H1 (cell line): ENCODE data around the gene PTPRF. TPM values are rescaled to one million over a fixed set of nuclear protein-coding genes. Genes with fewer than 3 reads are reported as not detected.

ENCODE experiments used
- CTCF ChIA-PET: fragments of 300-600 bp; sonication (Branson Sonifier 250); formaldehyde crosslinking; loops from one replicate; lab custom pipeline; 2021; ENCODE audit not compliant: partially characterized antibody; lab: Charles Lee
- POLR2A ChIA-PET: fragments of 300-600 bp; sonication (Branson Sonifier 250); formaldehyde crosslinking; loops from one replicate; lab custom pipeline; 2021; ENCODE audit warnings: inconsistent platforms; ENCODE audit not compliant: partially characterized antibody; lab: Charles Lee
- DNase-seq, 2 experiments: peaks; one replicate each; pipeline versions ENCODE4 v3.0.0 to v3.0.0-alpha.2; 2010 to 2022; ENCODE audit warnings: low spot score in 2 of 2, low read depth in 1 of 2, mixed read lengths in 1 of 2
- FAIRE-seq: peaks from 2 replicates; lab custom pipeline; 2011; peaks lifted over from hg19 to GRCh38; lab: Jason Lieb, UNC
- H2AFZ ChIP-seq: 2 replicates; pipeline ENCODE4 v1.8.1; 2012; ENCODE audit warnings: low read length, inconsistent platforms
- H2AK5ac ChIP-seq: 2 replicates; pipeline ENCODE4 v1.6.1; 2013; ENCODE audit warnings: low read depth, low read length
- H2BK120ac ChIP-seq: replicated peaks from 2 replicates; pipeline ENCODE3; 2013; ENCODE audit warnings: low read depth, low read length, inconsistent platforms
- H2BK12ac ChIP-seq: 2 replicates; pipeline ENCODE4 v1.6.1; 2013; ENCODE audit warnings: low read depth, low read length
- H2BK15ac ChIP-seq: 2 replicates; pipeline ENCODE4 v1.6.1; 2013; ENCODE audit warnings: low read length
- H2BK20ac ChIP-seq: 2 replicates; pipeline ENCODE4 v1.6.1; 2013; ENCODE audit warnings: low read length
- H2BK5ac ChIP-seq: 2 replicates; pipeline ENCODE4 v1.6.1; 2013; ENCODE audit warnings: low read depth, low read length
- H3K14ac ChIP-seq: 2 replicates; pipeline ENCODE4 v1.6.1; 2013; ENCODE audit warnings: inconsistent platforms; ENCODE audit not compliant: insufficient read length
- H3K18ac ChIP-seq: 2 replicates; pipeline ENCODE4 v1.6.1; 2013; ENCODE audit warnings: low read length; ENCODE audit errors: extremely low read depth
- H3K23ac ChIP-seq: 2 replicates; pipeline ENCODE4 v1.6.1; 2013; ENCODE audit warnings: inconsistent platforms; ENCODE audit not compliant: insufficient read length
- H3K23me2 ChIP-seq: 2 replicates; pipeline ENCODE4 v1.6.1; 2013; ENCODE audit warnings: low read depth, low read length
- H3K27ac ChIP-seq: 2 replicates; pipeline ENCODE4 v1.6.1; 2011; ENCODE audit warnings: low read depth, low read length, inconsistent platforms
- H3K27me3 ChIP-seq, 4 experiments: replicated peaks in 1 of 4; 1 replicate in 1 of 4; 2 replicates in 3 of 4; pipeline versions ENCODE4 v1.6.1 to v1.8.1; 2011 to 2013; ENCODE audit warnings: low read length in 3 of 4, mild to moderate bottlenecking in 3 of 4, inconsistent platforms in 2 of 4, mixed read lengths in 2 of 4, moderate library complexity in 1 of 4; ENCODE audit not compliant: control insufficient read depth in 3 of 4, insufficient read depth in 3 of 4; ENCODE audit errors: extremely low read depth in 1 of 4
- H3K36me3 ChIP-seq, 4 experiments: 2 replicates each; pipeline versions ENCODE4 v1.6.1 to v1.8.1; 2011 to 2013; ENCODE audit warnings: mild to moderate bottlenecking in 4 of 4, low read length in 3 of 4, moderate library complexity in 2 of 4, control low read depth in 1 of 4, inconsistent platforms in 1 of 4; ENCODE audit not compliant: insufficient read depth in 4 of 4, control insufficient read depth in 2 of 4
- H3K4ac ChIP-seq: replicated peaks from 2 replicates; pipeline ENCODE3; 2013; ENCODE audit warnings: low read length, low read depth, mixed read lengths, inconsistent platforms; ENCODE audit not compliant: insufficient read length
- H3K4me1 ChIP-seq, 4 experiments: replicated peaks in 1 of 4; 1 replicate in 1 of 4; 2 replicates in 3 of 4; pipeline versions ENCODE4 v1.6.1 to v1.8.1; 2011 to 2013; ENCODE audit warnings: low read length in 3 of 4, inconsistent platforms in 2 of 4, mixed read lengths in 1 of 4; ENCODE audit not compliant: insufficient read depth in 4 of 4, control insufficient read depth in 3 of 4
- H3K4me2 ChIP-seq, 2 experiments: 2 replicates each; pipeline versions ENCODE4 v1.6.1 to v1.8.1; 2011 to 2013; ENCODE audit warnings: low read depth in 2 of 2, low read length in 2 of 2, control low read depth in 1 of 2, inconsistent platforms in 1 of 2, mild to moderate bottlenecking in 1 of 2; ENCODE audit not compliant: insufficient read depth in 1 of 2
- H3K4me3 ChIP-seq, 4 experiments: fragments of 200-600, 300-600 bp in 1 of 4; sonication (generic), shearing (Covaris generic), sonication (Bioruptor Twin) in 1 of 4; 2 replicates each; pipeline versions ENCODE4 v1.5.1 to v1.8.1; 2011 to 2016; ENCODE audit warnings: low read length in 4 of 4, low read depth in 3 of 4, control low read depth in 2 of 4, inconsistent platforms in 2 of 4, mild to moderate bottlenecking in 2 of 4, mixed read lengths in 1 of 4, moderate library complexity in 1 of 4; ENCODE audit not compliant: insufficient read depth in 2 of 4; ENCODE audit errors: extremely low read depth in 1 of 4
- H3K56ac ChIP-seq: replicated peaks from 2 replicates; pipeline ENCODE3; 2013; ENCODE audit warnings: low read depth, mild to moderate bottlenecking, mixed read lengths, low read length, inconsistent platforms; ENCODE audit not compliant: insufficient read length
- H3K79me1 ChIP-seq: 2 replicates; pipeline ENCODE4 v1.6.1; 2013; ENCODE audit warnings: low read depth, low read length, control low read depth
- H3K79me2 ChIP-seq, 2 experiments: 2 replicates each; pipeline versions ENCODE4 v1.6.1 to v1.8.1; 2012 to 2013; ENCODE audit warnings: low read length in 2 of 2, mild to moderate bottlenecking in 2 of 2, inconsistent platforms in 1 of 2; ENCODE audit not compliant: insufficient read depth in 2 of 2, control insufficient read depth in 1 of 2
- H3K9ac ChIP-seq, 4 experiments: replicated peaks in 1 of 4; 1 replicate in 1 of 4; 2 replicates in 3 of 4; pipeline versions ENCODE4 v1.6.1 to v1.8.1; 2011 to 2013; ENCODE audit warnings: low read depth in 3 of 4, low read length in 3 of 4, control low read depth in 2 of 4, mild to moderate bottlenecking in 2 of 4, moderate library complexity in 2 of 4, inconsistent platforms in 1 of 4; ENCODE audit errors: extremely low read depth in 1 of 4
- H3K9me3 ChIP-seq, 2 experiments: 2 replicates each; pipeline versions ENCODE4 v1.6.1 to v1.8.1; 2012 to 2013; ENCODE audit warnings: mild to moderate bottlenecking in 2 of 2, moderate library complexity in 2 of 2, control low read depth in 1 of 2, inconsistent platforms in 1 of 2, low read depth in 1 of 2, low read length in 1 of 2, mixed read lengths in 1 of 2; ENCODE audit not compliant: insufficient read depth in 2 of 2
- H4K20me1 ChIP-seq, 2 experiments: replicated peaks in 1 of 2; 2 replicates each; pipeline versions ENCODE3 to v1.8.1; 2011 to 2013; ENCODE audit warnings: inconsistent platforms in 2 of 2, low read length in 2 of 2, mild to moderate bottlenecking in 1 of 2; ENCODE audit not compliant: insufficient read depth in 2 of 2, control insufficient read depth in 1 of 2
- H4K5ac ChIP-seq: 2 replicates; pipeline ENCODE4 v1.6.1; 2013; ENCODE audit warnings: low read length, low read depth, mixed read lengths, inconsistent platforms; ENCODE audit not compliant: insufficient read length
- H4K8ac ChIP-seq: 2 replicates; pipeline ENCODE4 v1.8.0; 2013; ENCODE audit warnings: mild to moderate bottlenecking, moderate library complexity, low read length, inconsistent platforms; ENCODE audit not compliant: insufficient read depth; ENCODE audit errors: extremely low read depth
- H4K91ac ChIP-seq: replicated peaks from 2 replicates; pipeline ENCODE3; 2013; ENCODE audit warnings: low read length, mixed read lengths, inconsistent platforms; ENCODE audit not compliant: insufficient read length
- CTCF ChIP-seq, 3 experiments: IDR thresholded peaks; 1 replicate in 2 of 3; 2 replicates in 1 of 3; pipeline versions ENCODE4 v1.5.1 to v1.6.1; 2011; ENCODE audit warnings: low read length in 3 of 3, mild to moderate bottlenecking in 3 of 3, inconsistent platforms in 2 of 3, low read depth in 1 of 3, moderate library complexity in 1 of 3; ENCODE audit not compliant: insufficient read depth in 1 of 3; ENCODE audit errors: control extremely low read depth in 1 of 3
- NANOG ChIP-seq: IDR thresholded peaks from 2 replicates; pipeline ENCODE4 v1.6.1; 2011; ENCODE audit warnings: low read length, low read depth, mild to moderate bottlenecking, inconsistent platforms; ENCODE audit not compliant: insufficient read depth, poor library complexity, severe bottlenecking
- RFX5 ChIP-seq: IDR thresholded peaks from 2 replicates; pipeline ENCODE4 v1.6.1; 2011; ENCODE audit warnings: low read depth, low read length, improper control_type of control experiment, borderline replicate concordance
- RNF2 ChIP-seq: fragments of 200-900, 300-1000 bp; sonication (generic); IDR thresholded peaks from 2 replicates; pipeline ENCODE4 v1.7.1; 2016; ENCODE audit warnings: borderline replicate concordance, low read depth, mild to moderate bottlenecking, antibody characterized with exemption, low read length; ENCODE audit not compliant: poor library complexity, severe bottlenecking; ENCODE audit errors: missing control alignments
- SIN3A ChIP-seq, 2 experiments: IDR thresholded peaks in 1 of 2; conservative IDR thresholded peaks in 1 of 2; 2 replicates each; pipeline ENCODE4 v1.6.1; 2011 to 2012; ENCODE audit warnings: low read length in 2 of 2, improper control_type of control experiment in 1 of 2, low read depth in 1 of 2, mild to moderate bottlenecking in 1 of 2
- SIX5 ChIP-seq: IDR thresholded peaks from 2 replicates; pipeline ENCODE4 v1.6.1; 2011; ENCODE audit warnings: mild to moderate bottlenecking, low read depth, low read length
- SP4 ChIP-seq: IDR thresholded peaks from 2 replicates; pipeline ENCODE4 v1.6.1; 2012; ENCODE audit warnings: low read length, inconsistent platforms
- TCF12 ChIP-seq: IDR thresholded peaks from 2 replicates; pipeline ENCODE4 v1.6.1; 2011; ENCODE audit warnings: low read depth, mild to moderate bottlenecking, low read length
- YY1 ChIP-seq: IDR thresholded peaks from 2 replicates; pipeline ENCODE4 v1.6.1; 2011; ENCODE audit warnings: low read depth, mild to moderate bottlenecking, low read length
- WGBS, 2 experiments: shearing (Covaris generic) in 1 of 2; methylation state at CpG; one replicate each; pipeline versions ENCODE4 v1.1.6 to v1.1.7; 2013 to 2015; ENCODE audit warnings: low lambda C conversion rate in 2 of 2, mixed read lengths in 2 of 2, inconsistent platforms in 1 of 2, low coverage in 1 of 2, missing lambda C conversion rate in 1 of 2; ENCODE audit not compliant: insufficient replicate concordance in 2 of 2, insufficient coverage in 1 of 2, insufficient read length in 1 of 2; ENCODE audit errors: extremely low coverage in 1 of 2, missing lambda C conversion rate in 1 of 2; 5-methylcytosine and 5-hydroxymethylcytosine counted together
- polyA plus RNA-seq, 7 experiments: library from polyadenylated mRNA; depleted of rRNA in 3 of 7; stranded (reverse) in 5 of 7; unstranded in 2 of 7; fragments of >200 nt in 5 of 7; fragments of 200-250 nt in 2 of 7; gene quantifications; 1 replicate in 5 of 7; 2 replicates in 1 of 7; 4 replicates in 1 of 7; pipeline versions ENCODE4 v1.2.1 to v1.2.3, GENCODE V29; 2011 to 2013; ENCODE audit warnings: missing spikeins in 2 of 7, mixed read lengths in 2 of 7
- total RNA-seq: library from RNA; stranded (reverse); fragmentation: NEBNext Ultra II Directional; extraction: Animal tissue kit (Norgen Biotek cat#: 25700); gene quantifications from 2 replicates; pipeline ENCODE4 v1.2.1, GENCODE V29; 2021

PTPRF gene
- total and polyA plus RNA-seq, 2 of the 8 experiments (the other 6 are each of a cell fraction or from before 2014, with no cell fraction given): 136 to 231 TPM

- CTCF ChIA-PET: interaction anchor here (1.0 to 3.4 kb wide), 5 partner anchors 9 to 34 kb away, joined by 3 to 33 read pairs (median 8); no protein-coding TSS in a partner anchor
- peaks cover 6% of the 10 kb centered on the region for H3K23me2 ChIP-seq
- 81% methylated on average over 19 of the region's 19 CpGs; no CpG with 5 or more reads in 1 of the 2 experiments for WGBS, 2 experiments
- TF ChIP-seq RNF2 (no peak), TCF12 (no peak), NANOG (no peak), SP4 (no peak), YY1 (no peak), SIX5 (no peak), CTCF (IDR thresholded peaks at IDR 0.05; ENCODE audit: control extremely low read depth in 1 of 3, insufficient read depth in 1 of 3, low read depth in 1 of 3, low read length in 3 of 3) (no peak), RFX5 (no peak), SIN3A (conservative IDR thresholded peaks at IDR 0.05 in 1 of 2, IDR thresholded peaks at IDR 0.05 in 1 of 2; ENCODE audit: low read depth in 1 of 2, low read length in 2 of 2) (no peak)
Observed at GRCh38 chr1:43563876-43564539, 33.3 kb downstream of the PTPRF start.

More at GRCh38 chr1:43563876-43564539, 33.3 kb downstream of the PTPRF start:
- Histone ChIP-seq H3K9ac (no peak overlapping the region), H3K9me3 (no peaks in the 10 kb centered on the region), H4K20me1 (peaks cover 34 to 37% of the 10 kb centered on the region in 2 experiments), H3K4ac (no peak overlapping the region), H3K4me1 (peaks cover 0 to 37% (median 25%) of the 10 kb centered on the region in 4 experiments; a peak in 6 of 7 replicates), H3K56ac (no peak overlapping the region), H3K14ac (no peak overlapping the region), H3K79me2 (peaks cover 0 to 27% of the 10 kb centered on the region in 2 experiments; a peak in 2 of 4 replicates), H2BK120ac (no peak overlapping the region), H3K4me2 (no peak overlapping the region; a peak in 2 of 4 replicates), H4K8ac (no peak overlapping the region), H2BK20ac (no peak overlapping the region), H4K91ac (peak overlapping the region; percentile 81), H2AK5ac (no peak overlapping the region), H2BK12ac (0 out of 2 replicates have a peak overlapping the region, but pooled peaks have one; percentile 14), H2AFZ (no peak overlapping the region), H2BK15ac (0 out of 2 replicates have a peak overlapping the region, but pooled peaks have one; percentile 88), H3K79me1 (peaks cover 23% of the 10 kb centered on the region), H2BK5ac (no peak overlapping the region), H3K27me3 (no peaks in the 10 kb centered on the region), H3K23ac (no peak overlapping the region), H3K18ac (no peak overlapping the region), H3K4me3 (no peak overlapping the region), H3K36me3 (0 out of 8 replicates have a peak, but pooled peaks cover 0 to 3% (median 0%) of the 10 kb centered on the region in 4 experiments), H4K5ac (no peak overlapping the region), H3K27ac (no peak overlapping the region)
- FAIRE-seq (no peak), DNase-seq (no peak)
- POLR2A ChIA-PET: interaction anchor here (0.8 to 2.5 kb wide), 10 partner anchors 9 to 96 kb away, joined by 3 to 13 read pairs (median 5); partner anchors contain the start of gene KDM4A
